ENCODE results near the gene NEGR1. TPM values are rescaled to one million over a fixed set of nuclear protein-coding genes. Genes with fewer than 3 reads are reported as not detected.

The NEGR1 gene
- total and polyA plus RNA-seq, 2 donors (not counting 3 experiments of a cell fraction or from before 2014, with no cell fraction given) = 6.8 to 21.8 TPM

- Histone ChIP-seq H3K4me2 (ENCODE audit: insufficient read depth, low read length) (no peak overlapping the region), H2AFZ (ENCODE audit: low read depth, low read length) (no peak overlapping the region), H3K4me1 (ENCODE audit: control insufficient read depth, extremely low read depth, insufficient read depth, low read length) (no peaks in the 10 kb centered on the region), H4K20me1 (replicated peaks; ENCODE audit: control insufficient read depth, extremely low read depth, insufficient read depth, low read length) (no peaks in the 10 kb centered on the region), H3K36me3 (ENCODE audit: control insufficient read depth in 2 of 2, extremely low read depth in 1 of 2, insufficient read depth in 2 of 2, low read length in 2 of 2) (no peaks in the 10 kb centered on the region), H3K9me3 (replicated peaks; ENCODE audit: control insufficient read depth, insufficient read depth, low read length) (no peaks in the 10 kb centered on the region), H3K9me1 (replicated peaks; ENCODE audit: control insufficient read depth, extremely low read depth, insufficient read depth, low read length) (no peaks in the 10 kb centered on the region), H3K27me3 (ENCODE audit: control insufficient read depth in 2 of 2, insufficient read depth in 2 of 2, low read length in 2 of 2) (no peaks in the 10 kb centered on the region), H3K79me2 (ENCODE audit: control insufficient read depth, insufficient read depth, low read length) (no peaks in the 10 kb centered on the region), H3K4me3 (replicated peaks in 1 of 3; ENCODE audit: insufficient read depth in 1 of 3, low read depth in 1 of 3, low read length in 3 of 3) (no peak overlapping the region), H3K27ac (ENCODE audit: insufficient read depth, low read depth, low read length) (no peak overlapping the region), H3K9ac (replicated peaks; ENCODE audit: extremely low read depth, insufficient read depth, low read length) (no peak overlapping the region)
- intact Hi-C loops (cut with micrococcal nuclease) = no loop called here
- BruUV-seq (replicated peaks) = no TSS peak
- TF ChIP-seq MAX (IDR thresholded peaks at IDR 0.05; ENCODE audit: insufficient read depth, insufficient read length) = no peak
- peak; percentile 6 for DNase-seq (ENCODE audit: low read depth, low spot score)
- ChIA-PET POLR2A (no interaction called here), CTCF (no interaction called here)
- dilution Hi-C loops (cut with MboI; ENCODE audit: extremely low pct_ligation_motif_present, low sequenced_read_pairs) = no loop called here
- no peak for FAIRE-seq
Measured at GRCh38 chr1:71364236-71364635, 918.1 kb downstream of the NEGR1 start.

GRCh38 chr1:71362691-71363090, 919.6 kb downstream of the NEGR1 start:
- Histone ChIP-seq H3K27ac (ENCODE audit: insufficient read depth, low read depth, low read length) (no peak overlapping the region), H3K4me3 (replicated peaks in 1 of 3; ENCODE audit: insufficient read depth in 1 of 3, low read depth in 1 of 3, low read length in 3 of 3) (no peak overlapping the region), H3K27me3 (ENCODE audit: control insufficient read depth in 2 of 2, insufficient read depth in 2 of 2, low read length in 2 of 2) (no peaks in the 10 kb centered on the region), H3K9me3 (replicated peaks; ENCODE audit: control insufficient read depth, insufficient read depth, low read length) (no peaks in the 10 kb centered on the region), H3K4me1 (ENCODE audit: control insufficient read depth, extremely low read depth, insufficient read depth, low read length) (no peaks in the 10 kb centered on the region), H3K9ac (replicated peaks; ENCODE audit: extremely low read depth, insufficient read depth, low read length) (no peak overlapping the region), H3K9me1 (replicated peaks; ENCODE audit: control insufficient read depth, extremely low read depth, insufficient read depth, low read length) (no peaks in the 10 kb centered on the region), H4K20me1 (replicated peaks; ENCODE audit: control insufficient read depth, extremely low read depth, insufficient read depth, low read length) (no peaks in the 10 kb centered on the region), H3K4me2 (ENCODE audit: insufficient read depth, low read length) (no peak overlapping the region), H3K36me3 (ENCODE audit: control insufficient read depth in 2 of 2, extremely low read depth in 1 of 2, insufficient read depth in 2 of 2, low read length in 2 of 2) (no peaks in the 10 kb centered on the region), H3K79me2 (ENCODE audit: control insufficient read depth, insufficient read depth, low read length) (no peaks in the 10 kb centered on the region), H2AFZ (ENCODE audit: low read depth, low read length) (no peak overlapping the region)
- CTCF ChIA-PET = no interaction called here
- no TSS peak for BruUV-seq (replicated peaks)
- TF ChIP-seq CTCF (IDR thresholded peaks at IDR 0.05; ENCODE audit: extremely low read depth in 1 of 2, insufficient read depth in 1 of 2, low read depth in 1 of 2, low read length in 2 of 2) (no peak), GATA2 (IDR thresholded peaks at IDR 0.05; ENCODE audit: insufficient read depth, insufficient read length, low read depth, low read length) (no peak), POLR2AphosphoS5 (IDR thresholded peaks at IDR 0.05; ENCODE audit: insufficient read depth, low read depth, low read length) (no peak)
- intact Hi-C loops (cut with micrococcal nuclease) (no loop called here), dilution Hi-C loops (cut with MboI; ENCODE audit: extremely low pct_ligation_motif_present, low sequenced_read_pairs) (no loop called here)
- POLR2A ChIA-PET = no interaction called here
- no peak for FAIRE-seq
- no peak for DNase-seq (ENCODE audit: low read depth, low spot score)
